ENCODE results near the gene KCNG2. TPM values are rescaled to one million over a fixed set of nuclear protein-coding genes. Genes with fewer than 3 reads are reported as not detected.
A peak's percentile ranks its signal among the peaks of the same experiment; 100 is the strongest.

Gene KCNG2
- total RNA-seq, 1 donor from 2014 or later = not detected

DNA sequence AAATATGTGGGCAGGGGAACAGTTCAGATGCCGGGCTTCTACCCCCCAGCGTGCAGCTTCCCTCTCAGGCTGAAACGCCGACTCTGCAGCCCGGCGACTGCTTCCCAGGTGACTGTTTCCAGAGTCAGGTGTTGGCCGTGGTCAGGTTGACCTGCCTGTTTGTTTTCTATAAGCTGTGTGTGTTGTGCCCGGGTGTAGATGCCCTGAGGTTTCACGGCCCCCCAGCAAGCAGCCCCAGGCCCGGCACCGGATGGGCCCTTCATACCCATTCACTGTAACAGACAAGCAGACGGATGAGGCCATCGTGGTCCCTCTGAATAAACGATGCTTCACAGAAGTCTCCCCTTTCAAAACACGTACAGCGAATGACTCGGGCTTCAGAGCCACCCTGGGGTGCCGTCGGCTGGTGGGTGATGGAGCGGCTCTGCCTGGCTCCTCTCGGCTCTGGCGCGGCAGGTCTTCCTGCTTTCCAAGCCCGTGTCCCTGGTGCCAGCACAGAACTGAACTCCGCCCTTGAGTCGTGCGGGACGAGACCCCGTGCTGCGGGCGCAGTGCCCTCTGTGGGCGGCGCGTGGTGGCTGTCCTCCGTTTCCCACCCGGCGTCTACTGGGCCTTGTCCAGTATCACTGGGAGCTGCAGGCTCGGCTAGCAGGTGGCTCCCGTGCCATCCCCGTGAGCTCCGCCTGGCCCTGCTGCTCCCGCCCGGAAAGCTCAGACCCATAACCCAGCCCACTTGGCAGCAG is 15.0 kb upstream of the KCNG2 start:
- Histone ChIP-seq H3K4me1 (no peaks in the 10 kb centered on the region), H2AFZ (replicated peaks) (no peak overlapping the region), H3K27me3 (peaks cover 48% of the 10 kb centered on the region), H4K20me1 (ENCODE audit: low read depth) (no peaks in the 10 kb centered on the region), H3K4me3 (no peak overlapping the region), H3F3A (ENCODE audit: low read depth) (no peaks in the 10 kb centered on the region), H3K9me3 (ENCODE audit: low read depth) (no peaks in the 10 kb centered on the region), H3K27ac (no peak overlapping the region), H3K36me3 (no peaks in the 10 kb centered on the region), H3K4me2 (no peak overlapping the region), H3K79me2 (ENCODE audit: low read depth) (no peaks in the 10 kb centered on the region), H3K9ac (no peak overlapping the region)
- Mint-ChIP-seq H3K4me3 (no peak overlapping the region), H3K4me1 (peaks cover 2% of the 10 kb centered on the region), H3K27me3 (ENCODE audit: insufficient read depth, low read depth) (peaks cover 40% of the 10 kb centered on the region), H3K36me3 (no peaks in the 10 kb centered on the region), H3K27ac (no peak overlapping the region), H3K9me3 (peaks cover 2% of the 10 kb centered on the region)
- TF ChIP-seq EZH2 (IDR thresholded peaks at IDR 0.05) (no peak), EZH2phosphoT487 (IDR thresholded peaks at IDR 0.05) (no peak)
- TF ChIP-seq, protein P1, sequence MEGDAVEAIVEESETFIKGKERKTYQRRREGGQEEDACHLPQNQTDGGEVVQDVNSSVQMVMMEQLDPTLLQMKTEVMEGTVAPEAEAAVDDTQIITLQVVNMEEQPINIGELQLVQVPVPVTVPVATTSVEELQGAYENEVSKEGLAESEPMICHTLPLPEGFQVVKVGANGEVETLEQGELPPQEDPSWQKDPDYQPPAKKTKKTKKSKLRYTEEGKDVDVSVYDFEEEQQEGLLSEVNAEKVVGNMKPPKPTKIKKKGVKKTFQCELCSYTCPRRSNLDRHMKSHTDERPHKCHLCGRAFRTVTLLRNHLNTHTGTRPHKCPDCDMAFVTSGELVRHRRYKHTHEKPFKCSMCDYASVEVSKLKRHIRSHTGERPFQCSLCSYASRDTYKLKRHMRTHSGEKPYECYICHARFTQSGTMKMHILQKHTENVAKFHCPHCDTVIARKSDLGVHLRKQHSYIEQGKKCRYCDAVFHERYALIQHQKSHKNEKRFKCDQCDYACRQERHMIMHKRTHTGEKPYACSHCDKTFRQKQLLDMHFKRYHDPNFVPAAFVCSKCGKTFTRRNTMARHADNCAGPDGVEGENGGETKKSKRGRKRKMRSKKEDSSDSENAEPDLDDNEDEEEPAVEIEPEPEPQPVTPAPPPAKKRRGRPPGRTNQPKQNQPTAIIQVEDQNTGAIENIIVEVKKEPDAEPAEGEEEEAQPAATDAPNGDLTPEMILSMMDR (IDR thresholded peaks at IDR 0.05) = no peak
- no peak for DNase-seq (ENCODE audit: low spot score)

DNA sequence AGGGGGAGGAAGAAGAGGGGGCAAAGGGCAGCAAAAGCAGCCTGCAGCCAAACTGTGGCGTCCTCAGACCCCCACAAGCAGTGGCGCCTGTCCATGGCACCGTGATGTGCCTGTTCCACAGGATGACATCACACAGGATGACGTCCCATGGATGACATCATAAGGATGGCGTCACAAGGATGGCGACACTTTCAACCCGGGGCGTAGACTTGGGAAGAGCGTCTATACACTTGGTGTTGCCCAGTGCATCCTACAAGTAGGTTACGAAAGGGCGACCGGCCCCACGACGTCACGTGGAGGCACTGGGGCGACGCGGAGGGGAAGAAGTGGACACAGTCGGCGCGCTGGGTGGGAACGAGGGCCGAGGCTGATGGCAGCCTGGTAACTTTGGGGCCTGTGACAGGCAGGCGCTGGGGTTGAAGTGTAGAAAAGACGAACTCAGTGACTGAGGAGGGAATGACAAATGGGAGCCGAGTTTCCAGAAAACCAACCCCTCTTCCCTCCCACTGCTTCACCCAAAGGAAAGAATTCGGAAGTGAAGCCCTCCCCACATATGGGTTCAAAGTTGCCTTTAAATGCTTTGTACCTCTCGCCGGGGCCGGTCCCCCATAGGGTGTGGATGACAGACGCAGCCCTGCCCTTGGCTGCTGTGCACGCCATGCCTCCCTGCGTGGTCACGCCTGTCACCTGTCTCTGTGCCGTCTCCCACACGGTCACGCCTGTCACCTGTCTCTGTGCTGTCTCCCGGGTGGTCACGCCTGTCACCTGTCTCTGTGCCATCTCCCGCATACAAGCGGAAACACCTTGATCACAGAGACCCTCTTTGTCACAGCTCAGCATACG is 13.4 kb upstream of the KCNG2 start:
- Histone ChIP-seq H3K36me3 (no peaks in the 10 kb centered on the region), H3K27ac (no peak overlapping the region), H3K79me2 (ENCODE audit: low read depth) (no peaks in the 10 kb centered on the region), H3K9ac (no peak overlapping the region), H4K20me1 (ENCODE audit: low read depth) (no peaks in the 10 kb centered on the region), H3K27me3 (peaks cover 64% of the 10 kb centered on the region), H2AFZ (replicated peaks) (no peak overlapping the region), H3K9me3 (ENCODE audit: low read depth) (no peaks in the 10 kb centered on the region), H3K4me1 (peaks cover 4% of the 10 kb centered on the region), H3K4me2 (no peak overlapping the region), H3K4me3 (no peak overlapping the region), H3F3A (ENCODE audit: low read depth) (peaks cover 7% of the 10 kb centered on the region)
- Mint-ChIP-seq H3K36me3 (peaks cover 3% of the 10 kb centered on the region), H3K27me3 (ENCODE audit: insufficient read depth, low read depth) (peaks cover 38% of the 10 kb centered on the region), H3K4me3 (no peak overlapping the region), H3K9me3 (peaks cover 6% of the 10 kb centered on the region), H3K27ac (peak overlapping the region; percentile 48), H3K4me1 (peaks cover 2% of the 10 kb centered on the region)
- no peak for DNase-seq (ENCODE audit: low spot score)
- TF ChIP-seq EZH2 (IDR thresholded peaks at IDR 0.05) (no peak), EZH2phosphoT487 (IDR thresholded peaks at IDR 0.05) (no peak)
- TF ChIP-seq, protein P1 (IDR thresholded peaks at IDR 0.05) = no peak

DNA sequence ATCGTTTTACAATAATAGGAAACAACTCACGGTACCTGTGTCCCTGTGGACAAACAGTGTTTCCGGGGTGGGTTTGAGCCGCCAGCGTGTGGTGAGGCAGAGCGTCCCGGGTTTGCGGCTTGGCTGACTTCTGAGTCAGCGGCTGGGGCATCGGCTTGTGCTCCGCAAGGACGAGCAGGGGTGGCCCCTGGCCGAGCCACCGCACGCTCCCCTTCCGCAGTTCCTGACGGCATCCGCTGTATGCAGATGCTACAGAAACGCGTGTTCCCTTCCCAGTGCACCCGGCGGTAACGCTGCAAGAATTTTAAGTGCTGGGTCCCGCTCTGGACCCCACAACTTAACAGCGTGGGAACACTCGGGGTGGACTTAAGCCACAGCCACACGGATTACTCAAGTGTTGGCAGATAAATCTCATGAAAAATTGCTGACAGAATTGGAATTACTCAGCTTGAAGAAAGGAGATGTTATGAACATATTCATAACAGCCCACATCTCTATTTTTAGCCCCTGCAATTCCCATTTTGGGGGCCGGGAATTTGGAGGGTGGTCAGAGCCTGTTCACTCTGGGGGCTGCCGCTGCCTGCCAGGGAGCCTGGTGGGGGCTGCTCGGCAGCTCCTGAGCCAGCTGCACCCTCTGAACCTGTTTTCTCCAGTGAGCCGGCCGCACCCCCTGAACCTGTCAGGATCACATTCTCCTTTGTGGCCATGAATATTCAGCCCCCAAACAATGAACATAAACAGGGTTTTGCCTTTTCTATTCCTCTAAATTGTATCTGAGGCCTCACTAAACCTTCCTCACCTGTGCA is 12.6 kb upstream of the KCNG2 start:
- Mint-ChIP-seq H3K4me3 (peak overlapping the region; percentile 44), H3K4me1 (peaks cover 2% of the 10 kb centered on the region), H3K9me3 (peaks cover 6% of the 10 kb centered on the region), H3K36me3 (peaks cover 3% of the 10 kb centered on the region), H3K27ac (no peak overlapping the region), H3K27me3 (ENCODE audit: insufficient read depth, low read depth) (peaks cover 37% of the 10 kb centered on the region)
- Histone ChIP-seq H3K4me3 (no peak overlapping the region), H3K36me3 (no peaks in the 10 kb centered on the region), H3K79me2 (ENCODE audit: low read depth) (no peaks in the 10 kb centered on the region), H3K9me3 (ENCODE audit: low read depth) (no peaks in the 10 kb centered on the region), H3K9ac (no peak overlapping the region), H3K27ac (no peak overlapping the region), H3K4me2 (no peak overlapping the region), H2AFZ (replicated peaks) (no peak overlapping the region), H3K4me1 (peaks cover 4% of the 10 kb centered on the region), H4K20me1 (ENCODE audit: low read depth) (no peaks in the 10 kb centered on the region), H3K27me3 (peaks cover 72% of the 10 kb centered on the region), H3F3A (ENCODE audit: low read depth) (peaks cover 7% of the 10 kb centered on the region)
- TF ChIP-seq, protein P1 (IDR thresholded peaks at IDR 0.05) = no peak
- TF ChIP-seq EZH2 (IDR thresholded peaks at IDR 0.05) (no peak), EZH2phosphoT487 (IDR thresholded peaks at IDR 0.05) (no peak)
- DNase-seq (ENCODE audit: low spot score) = no peak

Measured in neural progenitor cell (in vitro differentiated cells).